ENCODE measurements around the gene NAA40. TPM values are rescaled to one million over a fixed set of nuclear protein-coding genes. Genes with fewer than 3 reads are reported as not detected.
A peak's percentile ranks its signal among the peaks of the same experiment; 100 is the strongest.

NAA40 gene
- total and polyA plus RNA-seq, 2 donors (not counting 1 experiment from before 2014, with no cell fraction given) = 9.2 to 19.7 TPM

DNA sequence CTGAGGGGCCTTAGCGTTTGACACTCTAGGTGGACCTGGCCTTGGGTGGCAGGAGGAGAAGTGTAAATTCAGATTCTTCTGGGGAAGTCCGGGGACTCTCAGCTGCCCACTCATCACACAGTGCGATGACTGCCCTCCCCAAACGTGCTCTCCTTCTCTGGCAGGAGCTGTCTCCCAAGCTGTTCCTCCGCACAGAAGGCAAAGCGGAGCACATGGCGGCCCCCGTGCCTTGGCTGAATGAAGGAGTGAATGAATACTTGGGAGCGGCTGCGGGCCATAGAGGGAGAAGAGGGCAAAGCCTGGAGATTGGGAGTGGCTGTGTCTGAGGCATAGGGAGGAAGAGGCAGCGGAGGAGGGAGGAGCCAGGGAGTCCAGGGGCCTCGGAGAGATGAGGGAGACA, 6.9 kb upstream of the NAA40 start:
- Histone ChIP-seq H3K4me3 (replicated peaks in 1 of 4; ENCODE audit: control extremely low read depth in 1 of 4, insufficient read depth in 1 of 4, low read depth in 3 of 4, low read length in 4 of 4) (no peak overlapping the region), H3K4me2 (ENCODE audit: extremely low read depth, insufficient read depth, low read length) (no peak overlapping the region), H3K79me2 (ENCODE audit: control insufficient read depth, insufficient read depth, low read length) (no peaks in the 10 kb centered on the region), H3K9ac (ENCODE audit: insufficient read depth, low read length) (no peak overlapping the region), H3K36me3 (ENCODE audit: control insufficient read depth, insufficient read depth, low read length) (no peaks in the 10 kb centered on the region), H4K20me1 (ENCODE audit: control insufficient read depth, extremely low read depth, insufficient read depth, low read length) (no peaks in the 10 kb centered on the region), H2AFZ (ENCODE audit: low read length) (no peak overlapping the region), H3K27ac (ENCODE audit: insufficient read depth, low read length) (no peak overlapping the region), H3K4me1 (ENCODE audit: control insufficient read depth, extremely low read depth, insufficient read depth, low read length) (no peaks in the 10 kb centered on the region), H3K27me3 (ENCODE audit: control insufficient read depth, insufficient read depth, low read length) (no peaks in the 10 kb centered on the region), H3K9me3 (ENCODE audit: control insufficient read depth, insufficient read depth, low read depth, low read length) (no peaks in the 10 kb centered on the region)
- no peak for DNase-seq (ENCODE audit: low read depth in 2 of 2)
- TF ChIP-seq, protein P1, sequence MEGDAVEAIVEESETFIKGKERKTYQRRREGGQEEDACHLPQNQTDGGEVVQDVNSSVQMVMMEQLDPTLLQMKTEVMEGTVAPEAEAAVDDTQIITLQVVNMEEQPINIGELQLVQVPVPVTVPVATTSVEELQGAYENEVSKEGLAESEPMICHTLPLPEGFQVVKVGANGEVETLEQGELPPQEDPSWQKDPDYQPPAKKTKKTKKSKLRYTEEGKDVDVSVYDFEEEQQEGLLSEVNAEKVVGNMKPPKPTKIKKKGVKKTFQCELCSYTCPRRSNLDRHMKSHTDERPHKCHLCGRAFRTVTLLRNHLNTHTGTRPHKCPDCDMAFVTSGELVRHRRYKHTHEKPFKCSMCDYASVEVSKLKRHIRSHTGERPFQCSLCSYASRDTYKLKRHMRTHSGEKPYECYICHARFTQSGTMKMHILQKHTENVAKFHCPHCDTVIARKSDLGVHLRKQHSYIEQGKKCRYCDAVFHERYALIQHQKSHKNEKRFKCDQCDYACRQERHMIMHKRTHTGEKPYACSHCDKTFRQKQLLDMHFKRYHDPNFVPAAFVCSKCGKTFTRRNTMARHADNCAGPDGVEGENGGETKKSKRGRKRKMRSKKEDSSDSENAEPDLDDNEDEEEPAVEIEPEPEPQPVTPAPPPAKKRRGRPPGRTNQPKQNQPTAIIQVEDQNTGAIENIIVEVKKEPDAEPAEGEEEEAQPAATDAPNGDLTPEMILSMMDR (conservative IDR thresholded peaks at IDR 0.05 in 1 of 2, IDR thresholded peaks at IDR 0.05 in 1 of 2; ENCODE audit: low read depth in 1 of 2, low read length in 2 of 2) = no peak
- no peak for TF ChIP-seq EZH2 (IDR thresholded peaks at IDR 0.05; ENCODE audit: low read length, missing control alignments)

DNA sequence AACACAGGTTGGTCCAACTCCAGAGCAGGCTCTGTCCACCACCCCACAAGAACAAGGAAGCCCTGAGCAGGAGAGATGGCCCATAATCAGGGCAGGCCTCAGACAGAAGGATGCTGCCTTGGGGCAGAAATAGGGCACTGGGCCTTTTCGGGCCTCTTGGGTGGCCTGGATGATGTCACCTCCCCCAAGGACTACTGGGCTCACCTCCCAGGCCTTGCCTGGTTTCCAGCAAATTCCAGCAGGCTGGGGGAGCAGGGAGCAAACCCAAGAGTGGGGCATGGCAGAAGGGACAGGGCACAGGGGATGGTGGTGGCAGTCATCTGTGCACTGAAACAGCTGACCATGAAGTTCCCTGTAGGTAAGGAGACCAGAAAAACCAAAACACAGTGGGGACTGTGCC, 5.3 kb upstream of the NAA40 start:
- no peak overlapping the region for H3K4me3 ChIP-seq (replicated peaks in 1 of 4; ENCODE audit: control extremely low read depth in 1 of 4, insufficient read depth in 1 of 4, low read depth in 3 of 4, low read length in 4 of 4)
- H3K9ac ChIP-seq (ENCODE audit: insufficient read depth, low read length) = no peak overlapping the region
- no peaks in the 10 kb centered on the region for H4K20me1 ChIP-seq (ENCODE audit: control insufficient read depth, extremely low read depth, insufficient read depth, low read length)
- no peak for TF ChIP-seq EZH2 (IDR thresholded peaks at IDR 0.05; ENCODE audit: low read length, missing control alignments)
- TF ChIP-seq, protein P1 (conservative IDR thresholded peaks at IDR 0.05 in 1 of 2, IDR thresholded peaks at IDR 0.05 in 1 of 2; ENCODE audit: low read depth in 1 of 2, low read length in 2 of 2) = no peak
- no peaks in the 10 kb centered on the region for H3K27me3 ChIP-seq (ENCODE audit: control insufficient read depth, insufficient read depth, low read length)
- H3K4me2 ChIP-seq (ENCODE audit: extremely low read depth, insufficient read depth, low read length) = no peak overlapping the region
- no peaks in the 10 kb centered on the region for H3K36me3 ChIP-seq (ENCODE audit: control insufficient read depth, insufficient read depth, low read length)
- H3K27ac ChIP-seq (ENCODE audit: insufficient read depth, low read length) = no peak overlapping the region
- no peak overlapping the region for H2AFZ ChIP-seq (ENCODE audit: low read length)
- no peak for DNase-seq (ENCODE audit: low read depth in 2 of 2)
- no peaks in the 10 kb centered on the region for H3K79me2 ChIP-seq (ENCODE audit: control insufficient read depth, insufficient read depth, low read length)
- no peaks in the 10 kb centered on the region for H3K4me1 ChIP-seq (ENCODE audit: control insufficient read depth, extremely low read depth, insufficient read depth, low read length)
- H3K9me3 ChIP-seq (ENCODE audit: control insufficient read depth, insufficient read depth, low read depth, low read length) = no peaks in the 10 kb centered on the region

DNA sequence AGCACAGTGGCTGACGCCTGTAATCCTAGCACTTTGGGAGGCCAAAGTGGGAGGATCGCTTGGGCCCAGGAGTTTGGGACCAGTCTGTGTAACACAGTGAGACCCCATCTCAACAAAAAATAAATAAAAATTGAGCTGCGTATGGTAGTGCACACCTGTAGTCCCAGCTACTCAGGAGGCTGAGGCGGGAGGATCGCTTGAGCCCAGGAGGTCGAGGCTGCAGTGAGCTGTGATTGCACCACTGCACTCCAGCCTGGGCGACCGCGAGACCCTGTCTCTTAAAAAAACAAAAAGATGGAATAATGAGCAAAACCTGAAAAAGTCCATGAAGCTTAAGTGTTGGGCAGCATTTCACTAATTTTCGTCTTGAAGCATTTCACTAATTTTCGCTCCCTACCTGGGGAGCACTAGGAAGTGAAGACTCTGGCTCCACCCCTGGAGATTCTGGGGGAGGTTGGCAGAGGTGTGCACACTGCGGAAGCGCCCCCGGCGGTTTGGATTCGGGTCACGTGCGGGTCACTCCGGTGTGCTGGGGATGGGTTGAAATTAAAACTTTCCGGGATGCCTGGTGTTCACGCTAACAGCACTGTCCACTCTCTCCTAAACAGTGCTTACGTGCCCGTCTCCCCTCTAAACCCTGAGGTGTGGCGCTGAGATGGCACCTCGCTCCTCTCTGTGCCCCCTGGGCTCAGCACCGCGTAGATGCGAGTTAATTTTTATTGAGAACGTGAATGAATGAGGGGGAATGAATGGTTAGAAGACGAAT, 906 bp upstream of the NAA40 start:
- Histone ChIP-seq H3K27me3 (ENCODE audit: control insufficient read depth, insufficient read depth, low read length) (no peaks in the 10 kb centered on the region), H3K36me3 (ENCODE audit: control insufficient read depth, insufficient read depth, low read length) (no peaks in the 10 kb centered on the region), H3K4me2 (ENCODE audit: extremely low read depth, insufficient read depth, low read length) (peak overlapping the region; percentile 81), H3K79me2 (ENCODE audit: control insufficient read depth, insufficient read depth, low read length) (peaks cover 11% of the 10 kb centered on the region), H3K4me1 (ENCODE audit: control insufficient read depth, extremely low read depth, insufficient read depth, low read length) (no peaks in the 10 kb centered on the region), H2AFZ (ENCODE audit: low read length) (peak overlapping the region; percentile 69), H4K20me1 (ENCODE audit: control insufficient read depth, extremely low read depth, insufficient read depth, low read length) (no peaks in the 10 kb centered on the region), H3K4me3 (replicated peaks in 1 of 4; ENCODE audit: control extremely low read depth in 1 of 4, insufficient read depth in 1 of 4, low read depth in 3 of 4, low read length in 4 of 4) (peak overlapping the region; percentile 48 to 86 (median 68)), H3K9me3 (ENCODE audit: control insufficient read depth, insufficient read depth, low read depth, low read length) (no peaks in the 10 kb centered on the region), H3K27ac (ENCODE audit: insufficient read depth, low read length) (peak overlapping the region; percentile 64), H3K9ac (ENCODE audit: insufficient read depth, low read length) (peak overlapping the region; percentile 24)
- no peak for TF ChIP-seq EZH2 (IDR thresholded peaks at IDR 0.05; ENCODE audit: low read length, missing control alignments)
- TF ChIP-seq, protein P1 (conservative IDR thresholded peaks at IDR 0.05 in 1 of 2, IDR thresholded peaks at IDR 0.05 in 1 of 2; ENCODE audit: low read depth in 1 of 2, low read length in 2 of 2) = no peak
- DNase-seq (ENCODE audit: low read depth in 2 of 2) = no peak
